PC-3 (cell line): ENCODE results near the gene DENND6A. TPM values are rescaled to one million over a fixed set of nuclear protein-coding genes. Genes with fewer than 3 reads are reported as not detected.

Source experiments
- ATAC-seq: fragments of 200-7000 bp; cut with Tn5 transposase; 2 replicates; pipeline ENCODE4 v1.9.1; 2020; ENCODE audit warnings: mild to moderate bottlenecking, moderate library complexity
- BruUV-seq: library from RNA; stranded (reverse); fragments of 400-500 nt; replicated peaks from 2 replicates; lab custom pipeline; 2021; lab: Mats Ljungman, UMichigan
- CTCF ChIA-PET: fragments of 300-600 bp; sonication (Branson Sonifier 250); formaldehyde crosslinking; loops from one replicate; lab custom pipeline; 2022; ENCODE audit warnings: antibody characterized with exemption; lab: Charles Lee
- POLR2A ChIA-PET: fragments of 300-600 bp; sonication (Branson Sonifier 250); formaldehyde crosslinking; loops from one replicate; lab custom pipeline; 2022; ENCODE audit warnings: antibody characterized with exemption; ENCODE audit not compliant: unreplicated experiment; lab: Charles Lee
- DNase-seq: peaks from one replicate; pipeline ENCODE4 v3.0.0-alpha.2; 2015
- H2AFZ ChIP-seq: fragments of 300-600 bp; sonication (generic); 2 replicates; pipeline ENCODE4 v1.6.0; 2016; ENCODE audit warnings: antibody characterized with exemption, low read length
- H3F3A ChIP-seq: fragments of 300-600 bp; sonication (generic); one replicate; pipeline ENCODE4 v1.6.0; 2017; ENCODE audit warnings: antibody characterized with exemption, low read length, control low read depth, mild to moderate bottlenecking; ENCODE audit not compliant: unreplicated experiment
- H3K27ac ChIP-seq: fragments of 300-600 bp; sonication (generic); 2 replicates; pipeline ENCODE4 v1.5.1; 2016; ENCODE audit warnings: mild to moderate bottlenecking, low read length
- H3K27me3 ChIP-seq: fragments of 300-600 bp; sonication (generic); 2 replicates; pipeline ENCODE4 v1.6.1; 2016; ENCODE audit warnings: low read length, mixed read lengths
- H3K36me3 ChIP-seq: fragments of 300-600 bp; sonication (generic); 2 replicates; pipeline ENCODE4 v1.6.1; 2016; ENCODE audit warnings: low read depth, mixed run types, low read length, mixed read lengths
- H3K4me1 ChIP-seq: fragments of 300-600 bp; sonication (generic); 2 replicates; pipeline ENCODE4 v1.5.1; 2016; ENCODE audit warnings: low read length; ENCODE audit not compliant: insufficient read depth
- H3K4me2 ChIP-seq: fragments of 300-600 bp; sonication (generic); 2 replicates; pipeline ENCODE4 v1.6.0; 2016; ENCODE audit warnings: low read length
- H3K4me3 ChIP-seq: fragments of 300-600 bp; sonication (generic); 2 replicates; pipeline ENCODE4 v1.5.1; 2016; ENCODE audit warnings: mild to moderate bottlenecking, low read length, mixed read lengths
- H3K79me2 ChIP-seq: fragments of 300-600 bp; sonication (generic); 2 replicates; pipeline ENCODE4 v1.6.1; 2017; ENCODE audit warnings: low read length, mixed read lengths
- H3K9ac ChIP-seq: fragments of 300-600 bp; sonication (generic); 2 replicates; pipeline ENCODE4 v1.6.0; 2016; ENCODE audit warnings: mild to moderate bottlenecking, low read length
- H3K9me2 ChIP-seq: fragments of 300-600 bp; sonication (generic); replicated peaks from 2 replicates; pipeline ENCODE4 v1.6.1; 2016; ENCODE audit warnings: mixed run types, low read length, mixed read lengths
- H3K9me3 ChIP-seq: fragments of 300-600 bp; sonication (generic); 2 replicates; pipeline ENCODE4 v1.6.1; 2016; ENCODE audit warnings: low read length, mixed read lengths
- H4K20me1 ChIP-seq: fragments of 300-600 bp; sonication (generic); 2 replicates; pipeline ENCODE4 v1.6.1; 2016; ENCODE audit warnings: low read length, mixed read lengths
- CTCF ChIP-seq: fragments of 300-600 bp; sonication (generic); conservative IDR thresholded peaks from 2 replicates; pipeline ENCODE4 v1.5.1; 2017; ENCODE audit warnings: antibody characterized with exemption, low read depth, mild to moderate bottlenecking, low read length
- EZH2 ChIP-seq: fragments of 300-600 bp; sonication (generic); IDR thresholded peaks from one replicate; pipeline ENCODE4 v1.6.1; 2017; ENCODE audit warnings: antibody characterized with exemption, mild to moderate bottlenecking, low read length; ENCODE audit not compliant: unreplicated experiment
- EZH2phosphoT487 ChIP-seq: fragments of 300-600 bp; sonication (generic); IDR thresholded peaks from 2 replicates; pipeline ENCODE4 v1.6.1; 2018; ENCODE audit warnings: mild to moderate bottlenecking, antibody characterized with exemption, low read length, borderline replicate concordance
- intact Hi-C: fragments of 100-400 bp; cut with micrococcal nuclease; formaldehyde crosslinking; loops from 2 replicates; pipeline ENCODE4 v1.9.0; 2023
- total RNA-seq: library from RNA; depleted of rRNA; stranded (reverse); fragments of >200 nt; gene quantifications from 2 replicates; pipeline ENCODE4 v1.2.3, GENCODE V29; 2014

Gene DENND6A
- total RNA-seq, 1 experiment from 2014 or later, result 17.6 TPM

GRCh38 chr3:57718118-57718517, 25.2 kb upstream of the DENND6A start:
- no peak for TF ChIP-seq EZH2phosphoT487
- TF ChIP-seq CTCF, result no peak
- TF ChIP-seq EZH2, result no peak
- no peak overlapping the region for H3K27ac ChIP-seq
- H2AFZ ChIP-seq, result no peak overlapping the region
- DNase-seq (no peak), ATAC-seq (no peak)
- H3K4me1 ChIP-seq, result no peaks in the 10 kb centered on the region; the same call in 1 of the 2 replicates
- no peaks in the 10 kb centered on the region for H3K36me3 ChIP-seq
- no peaks in the 10 kb centered on the region for H3K9me3 ChIP-seq
- POLR2A ChIA-PET, result no interaction called here
- no peak overlapping the region for H3K9ac ChIP-seq
- no peaks in the 10 kb centered on the region for H3F3A ChIP-seq
- no peak overlapping the region for H3K4me2 ChIP-seq
- intact Hi-C loops, result no loop called here
- no peaks in the 10 kb centered on the region for H3K9me2 ChIP-seq
- no peak overlapping the region for H3K4me3 ChIP-seq
- no peaks in the 10 kb centered on the region for H3K79me2 ChIP-seq
- no peaks in the 10 kb centered on the region for H4K20me1 ChIP-seq
- no peaks in the 10 kb centered on the region for H3K27me3 ChIP-seq
- CTCF ChIA-PET, result no interaction called here
- BruUV-seq, result no TSS peak

- Histone ChIP-seq H3K27me3 (no peaks in the 10 kb centered on the region), H3K4me3 (no peak overlapping the region), H3K4me2 (no peak overlapping the region), H3K4me1 (no peaks in the 10 kb centered on the region; the same call in 1 of the 2 replicates), H4K20me1 (no peaks in the 10 kb centered on the region), H3K36me3 (no peaks in the 10 kb centered on the region), H3K9me2 (no peaks in the 10 kb centered on the region), H2AFZ (no peak overlapping the region), H3F3A (no peaks in the 10 kb centered on the region), H3K79me2 (no peaks in the 10 kb centered on the region), H3K27ac (no peak overlapping the region), H3K9me3 (no peaks in the 10 kb centered on the region), H3K9ac (no peak overlapping the region)
- BruUV-seq, result no TSS peak
- POLR2A ChIA-PET, result no interaction called here
- no peak for TF ChIP-seq EZH2
- no peak for TF ChIP-seq EZH2phosphoT487
- TF ChIP-seq CTCF, result no peak
- ATAC-seq (no peak), DNase-seq (no peak)
- intact Hi-C loops, result no loop called here
- CTCF ChIA-PET, result no interaction called here
These were observed 24.5 kb upstream of the DENND6A start for GRCh38 chr3:57717205-57717868.

GRCh38 chr3:57715686-57716085, 22.8 kb upstream of the DENND6A start:
- Histone ChIP-seq H3K4me3 (no peak overlapping the region), H3K9me3 (no peaks in the 10 kb centered on the region), H3K9me2 (no peaks in the 10 kb centered on the region), H3K79me2 (no peaks in the 10 kb centered on the region), H3K27ac (no peak overlapping the region), H3K4me1 (no peaks in the 10 kb centered on the region; the same call in 1 of the 2 replicates), H3K9ac (no peak overlapping the region), H3F3A (no peaks in the 10 kb centered on the region), H3K36me3 (no peaks in the 10 kb centered on the region), H3K4me2 (no peak overlapping the region), H4K20me1 (no peaks in the 10 kb centered on the region), H2AFZ (no peak overlapping the region), H3K27me3 (no peaks in the 10 kb centered on the region)
- DNase-seq (no peak), ATAC-seq (no peak)
- no TSS peak for BruUV-seq
- POLR2A ChIA-PET, result no interaction called here
- CTCF ChIA-PET, result no interaction called here
- TF ChIP-seq EZH2 (no peak), CTCF (no peak), EZH2phosphoT487 (no peak)
- intact Hi-C loops, result no loop called here
